K562 (cell line): Measurements from ENCODE around the gene FIBP. TPM values are rescaled to one million over a fixed set of nuclear protein-coding genes. Genes with fewer than 3 reads are reported as not detected.
A peak's percentile ranks its signal among the peaks of the same experiment; 100 is the strongest.

Experiments
- ARID2 ChIP-seq: fragments of 450-650 bp; IDR thresholded peaks from 2 replicates; pipeline ENCODE4 v1.6.1; 2017; ENCODE audit warnings: antibody characterized with exemption, mild to moderate bottlenecking
- ARID3B ChIP-seq: fragments of 250-450 bp; sonication (Bioruptor Pico); IDR thresholded peaks from 2 replicates; pipeline ENCODE4 v1.4.0; 2020; ENCODE audit warnings: borderline replicate concordance
- CBX3 ChIP-seq, 2 experiments: IDR thresholded peaks; 1 replicate in 1 of 2; 2 replicates in 1 of 2; pipeline ENCODE4 v1.6.1; 2012; ENCODE audit warnings: inconsistent platforms in 2 of 2, low read length in 2 of 2, borderline replicate concordance in 1 of 2, control low read depth in 1 of 2
- CXXC5 ChIP-seq: fragments of 250-450 bp; sonication (Bioruptor Pico); IDR thresholded peaks from 2 replicates; pipeline ENCODE4 v1.8.0; 2022; ENCODE audit warnings: inconsistent platforms, mild to moderate bottlenecking, moderate library complexity
- FOXA3 ChIP-seq, 2 experiments: fragments of 450-650 bp in 1 of 2; sonication (generic) in 1 of 2; formaldehyde crosslinking; IDR thresholded peaks in 1 of 2; conservative IDR thresholded peaks in 1 of 2; 2 replicates each; pipeline versions ENCODE4 v1.4.0 to v1.8.0; 2020 to 2022; ENCODE audit warnings: mild to moderate bottlenecking in 2 of 2, missing genetic modification reagents in 1 of 2
- FOXM1 ChIP-seq, 2 experiments: fragments of 450-650 bp in 1 of 2; sonication (generic) in 1 of 2; formaldehyde crosslinking in 1 of 2; IDR thresholded peaks; 2 replicates each; pipeline versions ENCODE4 v1.6.1 to v1.9.0; 2017 to 2022; ENCODE audit warnings: low read depth in 2 of 2, mild to moderate bottlenecking in 2 of 2, missing genetic modification reagents in 1 of 2, moderate library complexity in 1 of 2
- GABPB1 ChIP-seq: sonication (generic); formaldehyde crosslinking; IDR thresholded peaks from 2 replicates; pipeline ENCODE4 v1.8.0; 2022; ENCODE audit warnings: mild to moderate bottlenecking, missing genetic modification reagents
- GMEB1 ChIP-seq: fragments of 250-450 bp; sonication (Bioruptor Pico); IDR thresholded peaks from 2 replicates; pipeline ENCODE4 v1.4.0; 2020; ENCODE audit warnings: mild to moderate bottlenecking
- JUN ChIP-seq, 2 experiments: sonication (generic) in 1 of 2; formaldehyde crosslinking in 1 of 2; IDR thresholded peaks; 2 replicates each; pipeline versions ENCODE4 v1.6.1 to v1.8.0; 2012 to 2022; ENCODE audit warnings: borderline replicate concordance in 2 of 2, mild to moderate bottlenecking in 2 of 2, improper control_type of control experiment in 1 of 2, low read depth in 1 of 2, low read length in 1 of 2, missing genetic modification reagents in 1 of 2
- KDM5B ChIP-seq: fragments of 200-600 bp; sonication (generic); IDR thresholded peaks from 2 replicates; pipeline ENCODE4 v1.6.1; 2012; ENCODE audit warnings: low read depth, mild to moderate bottlenecking, moderate library complexity, low read length, control low read depth, inconsistent platforms; ENCODE audit not compliant: insufficient replicate concordance
- MIER1 ChIP-seq: fragments of 450-650 bp; IDR thresholded peaks from 2 replicates; pipeline ENCODE4 v1.6.1; 2016; ENCODE audit warnings: antibody characterized with exemption, mild to moderate bottlenecking, low read depth
- NKRF ChIP-seq: fragments of 450-650 bp; IDR thresholded peaks from 2 replicates; pipeline ENCODE4 v1.6.1; 2016; ENCODE audit warnings: borderline replicate concordance
- RBM34 ChIP-seq: fragments of 200-400 bp; formaldehyde crosslinking; IDR thresholded peaks from 2 replicates; pipeline ENCODE4 v1.6.1; 2018; ENCODE audit warnings: low read length, borderline replicate concordance; ENCODE audit not compliant: insufficient read depth
- RFX7 ChIP-seq: fragments of 250-450 bp; sonication (Bioruptor Pico); IDR thresholded peaks from 2 replicates; pipeline ENCODE4 v1.5.1; 2021; ENCODE audit warnings: mild to moderate bottlenecking
- SMARCC2 ChIP-seq: fragments of 450-650 bp; IDR thresholded peaks from 2 replicates; pipeline ENCODE4 v1.6.1; 2017; ENCODE audit warnings: antibody characterized with exemption, moderate library complexity, mild to moderate bottlenecking, low read depth
- TFE3 ChIP-seq: fragments of 450-650 bp; formaldehyde crosslinking; IDR thresholded peaks from 2 replicates; pipeline ENCODE4 v1.4.0; 2020; ENCODE audit warnings: mild to moderate bottlenecking, mixed read lengths
- ZKSCAN8 ChIP-seq: fragments of 200-800 bp; sonication (Bioruptor generic); IDR thresholded peaks from 2 replicates; pipeline ENCODE4 v1.6.1; 2016; ENCODE audit warnings: missing genetic modification characterization, missing compliant biosample characterization
- ZNF655 ChIP-seq: fragments of 250-450 bp; sonication (Bioruptor Pico); IDR thresholded peaks from 2 replicates; pipeline ENCODE4 v1.5.0; 2021
- polyA plus RNA-seq, 8 experiments: library from polyadenylated mRNA; depleted of rRNA in 4 of 8; stranded (reverse) in 5 of 8; unstranded in 3 of 8; fragments of >200 nt; fragmentation: Nextera tagmentation in 2 of 8; fragmentation: Illumina TruSeq in 1 of 8; extraction: Ambion mirVana in 2 of 8; extraction: Trizol in 1 of 8; gene quantifications; 2 replicates each; pipeline versions ENCODE4 v1.2.1 to v1.2.3, GENCODE V29; 2011 to 2014; ENCODE audit warnings: inconsistent platforms in 1 of 8, missing spikeins in 1 of 8
- total RNA-seq, 7 experiments: library from RNA; depleted of rRNA in 6 of 7; stranded (reverse); fragments of >200 nt in 6 of 7; fragmentation: Illumina TruSeq in 2 of 7; extraction: Trizol in 2 of 7; gene quantifications; 2 replicates each; pipeline versions ENCODE4 v1.2.1 to v1.2.3, GENCODE V29; 2011 to 2021; ENCODE audit warnings: low replicate concordance in 1 of 7

The FIBP gene
- total and polyA plus RNA-seq, 9 of the 15 experiments (the other 6 are each of a cell fraction or from before 2014, with no cell fraction given) = 41.2 to 79.2 (median 48.6) TPM

- TF ChIP-seq CBX3 (IDR thresholded peaks at IDR 0.05; ENCODE audit: borderline replicate concordance in 1 of 2, low read length in 2 of 2) = no peak
- no peak for TF ChIP-seq KDM5B
- TF ChIP-seq MIER1 = no peak
- no peak for TF ChIP-seq RBM34
- TF ChIP-seq ARID2 = no peak
- TF ChIP-seq GMEB1 (CRISPR knock-in tag) = no peak
- no peak for TF ChIP-seq RFX7 (CRISPR knock-in tag)
- TF ChIP-seq TFE3 (CRISPR knock-in tag) = no peak
- 0 out of 2 replicates have a peak, but pooled peaks have one; percentile 20 for TF ChIP-seq FOXM1 (IDR thresholded peaks at IDR 0.05; ENCODE audit: low read depth)
- TF ChIP-seq FOXM1 (CRISPR knock-in tag; IDR thresholded peaks at IDR 0.05; ENCODE audit: low read depth) = no peak
- no peak for TF ChIP-seq FOXA3 (CRISPR knock-in tag; conservative IDR thresholded peaks at IDR 0.05 in 1 of 2, IDR thresholded peaks at IDR 0.05 in 1 of 2)
- no peak for TF ChIP-seq ARID3B (CRISPR knock-in tag)
- no peak for TF ChIP-seq GABPB1 (CRISPR knock-in tag)
- no peak for TF ChIP-seq JUN (IDR thresholded peaks at IDR 0.05; ENCODE audit: borderline replicate concordance, low read depth, low read length)
- no peak for TF ChIP-seq JUN (CRISPR knock-in tag; IDR thresholded peaks at IDR 0.05; ENCODE audit: borderline replicate concordance)
- TF ChIP-seq CXXC5 (CRISPR knock-in tag) = 0 out of 2 replicates have a peak, but pooled peaks have one; percentile 6
- no peak for TF ChIP-seq ZNF655
- TF ChIP-seq NKRF = no peak
- TF ChIP-seq SMARCC2 = no peak
- 0 out of 2 replicates have a peak, but pooled peaks have one; percentile 61 for TF ChIP-seq ZKSCAN8
Observed at GRCh38 chr11:65903068-65903481, 14.8 kb upstream of the FIBP start (continued).
